ENCODE measurements around the gene OMG.

OMG gene

GRCh38 chr17:31296142-31296541 lies 897 bp downstream of the OMG start:
- Histone ChIP-seq H3K4me1 (ENCODE audit: insufficient read depth, low read length) (no peaks in the 10 kb centered on the region), H3K4me2 (ENCODE audit: insufficient read depth, low read length) (no peak overlapping the region), H3K27me3 (ENCODE audit: insufficient read depth, low read length, poor library complexity) (no peaks in the 10 kb centered on the region), H3K79me2 (ENCODE audit: insufficient read depth, low read length) (no peaks in the 10 kb centered on the region), H4K20me1 (ENCODE audit: insufficient read depth, low read length) (no peaks in the 10 kb centered on the region), H3K9ac (ENCODE audit: low read depth, low read length) (no peak overlapping the region), H3K27ac (ENCODE audit: low read length) (no peak overlapping the region), H2AFZ (ENCODE audit: low read depth, low read length) (no peak overlapping the region), H3K4me3 (ENCODE audit: low read depth in 1 of 2, low read length in 2 of 2) (no peak overlapping the region), H3K36me3 (ENCODE audit: insufficient read depth, low read length) (peaks cover 12% of the 10 kb centered on the region), H3K9me3 (ENCODE audit: insufficient read depth, low read length, severe bottlenecking) (no peaks in the 10 kb centered on the region)
- no peak for DNase-seq
- no peak for ATAC-seq (ENCODE audit: insufficient read depth, low read depth)
- TF ChIP-seq CTCF (IDR thresholded peaks at IDR 0.05; ENCODE audit: borderline replicate concordance, extremely low read depth, low read length, poor library complexity, severe bottlenecking), result no peak
- no peak for TF ChIP-seq EZH2 (IDR thresholded peaks at IDR 0.05; ENCODE audit: borderline replicate concordance, low read depth, low read length, severe bottlenecking)

GRCh38 chr17:31295489-31295871 lies 1.6 kb downstream of the OMG start:
- Histone ChIP-seq H3K36me3 (ENCODE audit: insufficient read depth, low read length) (peaks cover 12% of the 10 kb centered on the region), H3K27ac (ENCODE audit: low read length) (no peak overlapping the region), H3K9me3 (ENCODE audit: insufficient read depth, low read length, severe bottlenecking) (no peaks in the 10 kb centered on the region), H3K4me1 (ENCODE audit: insufficient read depth, low read length) (no peaks in the 10 kb centered on the region), H3K79me2 (ENCODE audit: insufficient read depth, low read length) (no peaks in the 10 kb centered on the region), H3K4me2 (ENCODE audit: insufficient read depth, low read length) (no peak overlapping the region), H3K4me3 (ENCODE audit: low read depth in 1 of 2, low read length in 2 of 2) (no peak overlapping the region), H4K20me1 (ENCODE audit: insufficient read depth, low read length) (no peaks in the 10 kb centered on the region), H3K27me3 (ENCODE audit: insufficient read depth, low read length, poor library complexity) (no peaks in the 10 kb centered on the region), H3K9ac (ENCODE audit: low read depth, low read length) (no peak overlapping the region), H2AFZ (ENCODE audit: low read depth, low read length) (no peak overlapping the region)
- DNase-seq (no peak), ATAC-seq (ENCODE audit: insufficient read depth, low read depth) (no peak)
- TF ChIP-seq CTCF (IDR thresholded peaks at IDR 0.05; ENCODE audit: borderline replicate concordance, extremely low read depth, low read length, poor library complexity, severe bottlenecking) (no peak), EZH2 (IDR thresholded peaks at IDR 0.05; ENCODE audit: borderline replicate concordance, low read depth, low read length, severe bottlenecking) (no peak)

- Histone ChIP-seq H4K20me1 (ENCODE audit: insufficient read depth, low read length) (no peaks in the 10 kb centered on the region), H3K4me3 (ENCODE audit: low read depth in 1 of 2, low read length in 2 of 2) (no peak overlapping the region), H3K4me1 (ENCODE audit: insufficient read depth, low read length) (no peaks in the 10 kb centered on the region), H3K36me3 (ENCODE audit: insufficient read depth, low read length) (peaks cover 12% of the 10 kb centered on the region), H3K4me2 (ENCODE audit: insufficient read depth, low read length) (no peak overlapping the region), H3K9ac (ENCODE audit: low read depth, low read length) (no peak overlapping the region), H3K27me3 (ENCODE audit: insufficient read depth, low read length, poor library complexity) (no peaks in the 10 kb centered on the region), H2AFZ (ENCODE audit: low read depth, low read length) (no peak overlapping the region), H3K9me3 (ENCODE audit: insufficient read depth, low read length, severe bottlenecking) (no peaks in the 10 kb centered on the region), H3K79me2 (ENCODE audit: insufficient read depth, low read length) (no peaks in the 10 kb centered on the region), H3K27ac (ENCODE audit: low read length) (no peak overlapping the region)
- TF ChIP-seq EZH2 (IDR thresholded peaks at IDR 0.05; ENCODE audit: borderline replicate concordance, low read depth, low read length, severe bottlenecking) (no peak), CTCF (IDR thresholded peaks at IDR 0.05; ENCODE audit: borderline replicate concordance, extremely low read depth, low read length, poor library complexity, severe bottlenecking) (no peak)
- ATAC-seq (ENCODE audit: insufficient read depth, low read depth) (no peak), DNase-seq (no peak)
These were observed 2.1 kb downstream of the OMG start for GRCh38 chr17:31294820-31295488.

Measured in DND-41 (cell line).